ENCODE results near the gene CPPED1.

The CPPED1 gene

GRCh38 chr16:12675852-12676251 lies 127.8 kb downstream of the CPPED1 start:
- TF ChIP-seq, protein P1, sequence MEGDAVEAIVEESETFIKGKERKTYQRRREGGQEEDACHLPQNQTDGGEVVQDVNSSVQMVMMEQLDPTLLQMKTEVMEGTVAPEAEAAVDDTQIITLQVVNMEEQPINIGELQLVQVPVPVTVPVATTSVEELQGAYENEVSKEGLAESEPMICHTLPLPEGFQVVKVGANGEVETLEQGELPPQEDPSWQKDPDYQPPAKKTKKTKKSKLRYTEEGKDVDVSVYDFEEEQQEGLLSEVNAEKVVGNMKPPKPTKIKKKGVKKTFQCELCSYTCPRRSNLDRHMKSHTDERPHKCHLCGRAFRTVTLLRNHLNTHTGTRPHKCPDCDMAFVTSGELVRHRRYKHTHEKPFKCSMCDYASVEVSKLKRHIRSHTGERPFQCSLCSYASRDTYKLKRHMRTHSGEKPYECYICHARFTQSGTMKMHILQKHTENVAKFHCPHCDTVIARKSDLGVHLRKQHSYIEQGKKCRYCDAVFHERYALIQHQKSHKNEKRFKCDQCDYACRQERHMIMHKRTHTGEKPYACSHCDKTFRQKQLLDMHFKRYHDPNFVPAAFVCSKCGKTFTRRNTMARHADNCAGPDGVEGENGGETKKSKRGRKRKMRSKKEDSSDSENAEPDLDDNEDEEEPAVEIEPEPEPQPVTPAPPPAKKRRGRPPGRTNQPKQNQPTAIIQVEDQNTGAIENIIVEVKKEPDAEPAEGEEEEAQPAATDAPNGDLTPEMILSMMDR (IDR thresholded peaks at IDR 0.05; ENCODE audit: low read depth, low read length): no peak
- TF ChIP-seq POLR2A (IDR thresholded peaks at IDR 0.05; ENCODE audit: extremely low read depth, insufficient read length) (no peak), MYC (IDR thresholded peaks at IDR 0.05; ENCODE audit: low read depth, low read length) (no peak)
- TF ChIP-seq, protein P2, sequence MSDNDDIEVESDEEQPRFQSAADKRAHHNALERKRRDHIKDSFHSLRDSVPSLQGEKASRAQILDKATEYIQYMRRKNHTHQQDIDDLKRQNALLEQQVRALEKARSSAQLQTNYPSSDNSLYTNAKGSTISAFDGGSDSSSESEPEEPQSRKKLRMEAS (IDR thresholded peaks at IDR 0.05; ENCODE audit: low read depth, low read length): no peak
- no peak for DNase-seq (ENCODE audit: low read depth)
- no peak overlapping the region for H3K4me3 ChIP-seq (ENCODE audit: low read depth, low read length)

DNA sequence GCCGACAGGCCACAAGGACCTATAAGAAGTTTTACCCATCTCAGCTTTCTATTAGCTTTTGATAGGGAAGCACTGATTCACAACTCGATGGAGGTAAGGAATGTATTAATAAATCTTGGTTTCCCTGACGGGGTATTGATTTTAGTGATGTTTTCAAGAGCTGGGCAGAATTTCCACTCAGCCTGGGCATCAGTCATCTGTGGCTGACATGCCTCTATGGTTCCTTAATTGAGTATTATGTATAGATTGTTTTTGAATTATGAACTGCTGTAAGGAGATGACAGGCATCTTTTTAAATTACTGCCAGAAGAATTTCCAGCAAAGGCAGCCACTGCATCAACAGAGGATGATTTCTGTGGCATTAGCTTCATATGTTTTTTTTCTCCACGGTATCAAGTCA lies 128.6 kb downstream of the CPPED1 start:
- H3K4me3 ChIP-seq (ENCODE audit: low read depth, low read length): no peak overlapping the region
- TF ChIP-seq, protein P1 (IDR thresholded peaks at IDR 0.05; ENCODE audit: low read depth, low read length): no peak
- TF ChIP-seq, protein P2 (IDR thresholded peaks at IDR 0.05; ENCODE audit: low read depth, low read length): no peak
- TF ChIP-seq MYC (IDR thresholded peaks at IDR 0.05; ENCODE audit: low read depth, low read length): no peak
- no peak for TF ChIP-seq POLR2A (IDR thresholded peaks at IDR 0.05; ENCODE audit: extremely low read depth, insufficient read length)
- DNase-seq (ENCODE audit: low read depth): no peak

DNA sequence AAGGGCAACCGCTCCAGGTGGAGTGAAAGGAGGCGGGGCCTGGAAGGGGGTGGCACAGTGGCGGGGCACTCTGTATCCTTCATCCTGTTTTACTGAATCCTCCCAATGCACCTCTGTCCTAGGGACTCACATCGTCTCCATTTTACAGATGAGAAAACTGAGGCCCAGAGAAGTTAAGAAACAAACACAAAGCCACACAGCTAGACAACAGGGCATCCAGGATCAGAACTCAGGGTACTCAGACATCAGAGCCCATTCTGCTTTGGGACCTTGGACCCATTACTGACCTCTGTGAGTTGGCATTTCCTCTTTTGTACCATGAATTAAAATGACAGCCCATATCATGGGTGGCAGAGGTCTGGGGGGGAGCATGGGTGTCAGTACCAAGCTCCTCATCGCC lies 129.2 kb downstream of the CPPED1 start:
- DNase-seq (ENCODE audit: low read depth): no peak
- TF ChIP-seq MYC (IDR thresholded peaks at IDR 0.05; ENCODE audit: low read depth, low read length) (no peak), POLR2A (IDR thresholded peaks at IDR 0.05; ENCODE audit: extremely low read depth, insufficient read length) (no peak)
- TF ChIP-seq, protein P2 (IDR thresholded peaks at IDR 0.05; ENCODE audit: low read depth, low read length): no peak
- TF ChIP-seq, protein P1 (IDR thresholded peaks at IDR 0.05; ENCODE audit: low read depth, low read length): no peak
- H3K4me3 ChIP-seq (ENCODE audit: low read depth, low read length): no peak overlapping the region

- TF ChIP-seq MYC (IDR thresholded peaks at IDR 0.05; ENCODE audit: low read depth, low read length) (no peak), POLR2A (IDR thresholded peaks at IDR 0.05; ENCODE audit: extremely low read depth, insufficient read length) (no peak)
- TF ChIP-seq, protein P1 (IDR thresholded peaks at IDR 0.05; ENCODE audit: low read depth, low read length): no peak
- TF ChIP-seq, protein P2 (IDR thresholded peaks at IDR 0.05; ENCODE audit: low read depth, low read length): no peak
- no peak for DNase-seq (ENCODE audit: low read depth)
- no peak overlapping the region for H3K4me3 ChIP-seq (ENCODE audit: low read depth, low read length)
These were observed 129.6 kb downstream of the CPPED1 start for GRCh38 chr16:12674071-12674470.

GRCh38 chr16:12673466-12673865 lies 130.2 kb downstream of the CPPED1 start:
- no peak overlapping the region for H3K4me3 ChIP-seq (ENCODE audit: low read depth, low read length)
- DNase-seq (ENCODE audit: low read depth): no peak
- no peak for TF ChIP-seq POLR2A (IDR thresholded peaks at IDR 0.05; ENCODE audit: extremely low read depth, insufficient read length)
- TF ChIP-seq MYC (IDR thresholded peaks at IDR 0.05; ENCODE audit: low read depth, low read length): no peak
- TF ChIP-seq, protein P1 (IDR thresholded peaks at IDR 0.05; ENCODE audit: low read depth, low read length): no peak
- TF ChIP-seq, protein P2 (IDR thresholded peaks at IDR 0.05; ENCODE audit: low read depth, low read length): no peak

GRCh38 chr16:12672986-12673385 lies 130.7 kb downstream of the CPPED1 start:
- TF ChIP-seq POLR2A (IDR thresholded peaks at IDR 0.05; ENCODE audit: extremely low read depth, insufficient read length) (no peak), MYC (IDR thresholded peaks at IDR 0.05; ENCODE audit: low read depth, low read length) (no peak)
- TF ChIP-seq, protein P1 (IDR thresholded peaks at IDR 0.05; ENCODE audit: low read depth, low read length): no peak
- TF ChIP-seq, protein P2 (IDR thresholded peaks at IDR 0.05; ENCODE audit: low read depth, low read length): no peak
- DNase-seq (ENCODE audit: low read depth): no peak
- H3K4me3 ChIP-seq (ENCODE audit: low read depth, low read length): no peak overlapping the region
